ENCODE results near the gene MPZL3. TPM values are rescaled to one million over a fixed set of nuclear protein-coding genes. Genes with fewer than 3 reads are reported as not detected.

MPZL3 gene
- total RNA-seq, 1 experiment from 2014 or later: 8.7 TPM

DNA sequence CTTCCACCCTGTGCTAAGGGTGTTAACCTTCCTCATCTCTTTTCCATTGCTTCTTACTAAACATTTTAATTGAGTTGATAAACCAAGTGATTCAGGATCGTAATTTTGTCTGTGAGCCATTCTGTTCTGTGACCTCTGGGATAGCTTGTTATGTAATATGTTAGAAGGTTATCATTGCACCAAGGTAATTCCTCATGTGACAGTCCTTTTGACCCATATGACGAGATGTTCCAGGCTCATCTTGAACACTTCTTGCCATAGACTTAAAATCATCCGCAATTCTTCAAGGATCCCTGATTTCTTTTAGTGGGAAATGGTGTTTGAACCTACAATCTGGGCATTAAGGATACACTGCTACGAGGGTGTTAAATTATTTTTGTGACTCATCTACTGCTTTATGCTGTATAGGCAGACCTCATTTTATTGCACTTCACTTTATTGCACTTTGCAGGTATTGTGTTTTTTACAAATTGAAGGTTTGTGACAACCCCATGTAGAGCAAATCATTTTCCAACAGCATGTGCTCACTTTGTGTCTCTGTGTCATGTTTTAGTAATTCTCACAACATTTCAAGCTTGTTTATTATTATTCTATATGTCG is 31.0 kb upstream of the MPZL3 start (continued):
- TF ChIP-seq POLR2AphosphoS5 (IDR thresholded peaks at IDR 0.05; ENCODE audit: low read depth, low read length) (no peak), RAD21 (IDR thresholded peaks at IDR 0.05; ENCODE audit: low read depth) (no peak), YY1 (IDR thresholded peaks at IDR 0.05; ENCODE audit: extremely low read depth, insufficient replicate concordance, low read depth, low read length) (no peak), JUND (IDR thresholded peaks at IDR 0.05) (no peak), POLR2A (IDR thresholded peaks at IDR 0.05; ENCODE audit: borderline replicate concordance, extremely low read depth, insufficient read depth, insufficient read length) (no peak)
- TF ChIP-seq, protein P1, sequence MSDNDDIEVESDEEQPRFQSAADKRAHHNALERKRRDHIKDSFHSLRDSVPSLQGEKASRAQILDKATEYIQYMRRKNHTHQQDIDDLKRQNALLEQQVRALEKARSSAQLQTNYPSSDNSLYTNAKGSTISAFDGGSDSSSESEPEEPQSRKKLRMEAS (IDR thresholded peaks at IDR 0.05): no peak

DNA sequence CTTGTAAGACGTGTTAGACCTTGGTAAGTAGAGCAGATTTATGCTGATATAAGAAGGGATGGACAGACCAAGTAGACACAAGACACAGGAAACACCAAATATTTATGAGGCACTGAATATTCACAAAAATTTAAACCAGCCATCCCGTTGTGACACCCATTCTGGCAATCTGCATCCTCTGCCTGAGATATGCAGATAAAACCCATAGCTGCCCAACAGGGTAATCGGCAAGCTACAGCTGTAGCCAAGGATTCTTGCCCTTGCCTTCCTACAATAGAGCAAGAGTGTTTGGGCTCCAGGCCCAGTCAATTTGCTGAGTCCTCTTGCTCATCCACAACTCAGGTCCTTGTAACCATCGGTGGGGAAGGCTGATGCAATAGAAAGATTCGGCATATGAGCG is 30.4 kb upstream of the MPZL3 start:
- ChIA-PET POLR2A (no interaction called here), CTCF (no interaction called here), RAD21 (ENCODE audit: low non-redundant PET in 1 of 2, low total read pairs in 2 of 2, uncharacterized antibody in 2 of 2, unreplicated experiment in 2 of 2) (no interaction called here)
- intact Hi-C loops (cut with micrococcal nuclease): no loop called here
- no peaks in the 10 kb centered on the region for H4K20me1 ChIP-seq (ENCODE audit: insufficient read depth)
- DNase-seq (ENCODE audit: low read depth, low spot score): no peak
- no peaks in the 10 kb centered on the region for H3K27me3 ChIP-seq (ENCODE audit: insufficient read depth, low read length)
- H3K4me2 ChIP-seq (ENCODE audit: low read length): no peak overlapping the region
- no peak for ATAC-seq
- H3K27ac ChIP-seq (ENCODE audit: low read depth, low read length): no peak overlapping the region
- no peak overlapping the region for H3K9ac ChIP-seq (ENCODE audit: low read length)
- H3K4me3 ChIP-seq (replicated peaks in 1 of 2; ENCODE audit: low read depth in 1 of 2, low read length in 2 of 2): no peak overlapping the region
- no peaks in the 10 kb centered on the region for H3K79me2 ChIP-seq (ENCODE audit: insufficient read depth, low read length)
- H3K36me3 ChIP-seq (ENCODE audit: control insufficient read depth in 1 of 2, insufficient read depth in 2 of 2, low read length in 2 of 2): no peaks in the 10 kb centered on the region
- no peaks in the 10 kb centered on the region for H3K9me2 ChIP-seq (ENCODE audit: insufficient read depth)
- H3K9me3 ChIP-seq (ENCODE audit: control insufficient read depth in 1 of 2, insufficient read depth in 1 of 2, low read depth in 1 of 2, low read length in 2 of 2): no peaks in the 10 kb centered on the region
- H2AFZ ChIP-seq (ENCODE audit: low read depth, low read length, poor library complexity, severe bottlenecking): no peak overlapping the region
- peaks cover 10 to 18% of the 10 kb centered on the region in 2 experiments; a peak in 3 of 4 replicates for H3K4me1 ChIP-seq (ENCODE audit: control insufficient read depth in 1 of 2, insufficient read depth in 2 of 2, low read length in 2 of 2)
- no TSS peak for BruUV-seq (replicated peaks)
- no peak for TF ChIP-seq SIN3A (IDR thresholded peaks at IDR 0.05; ENCODE audit: low read depth)
- TF ChIP-seq, protein P2, sequence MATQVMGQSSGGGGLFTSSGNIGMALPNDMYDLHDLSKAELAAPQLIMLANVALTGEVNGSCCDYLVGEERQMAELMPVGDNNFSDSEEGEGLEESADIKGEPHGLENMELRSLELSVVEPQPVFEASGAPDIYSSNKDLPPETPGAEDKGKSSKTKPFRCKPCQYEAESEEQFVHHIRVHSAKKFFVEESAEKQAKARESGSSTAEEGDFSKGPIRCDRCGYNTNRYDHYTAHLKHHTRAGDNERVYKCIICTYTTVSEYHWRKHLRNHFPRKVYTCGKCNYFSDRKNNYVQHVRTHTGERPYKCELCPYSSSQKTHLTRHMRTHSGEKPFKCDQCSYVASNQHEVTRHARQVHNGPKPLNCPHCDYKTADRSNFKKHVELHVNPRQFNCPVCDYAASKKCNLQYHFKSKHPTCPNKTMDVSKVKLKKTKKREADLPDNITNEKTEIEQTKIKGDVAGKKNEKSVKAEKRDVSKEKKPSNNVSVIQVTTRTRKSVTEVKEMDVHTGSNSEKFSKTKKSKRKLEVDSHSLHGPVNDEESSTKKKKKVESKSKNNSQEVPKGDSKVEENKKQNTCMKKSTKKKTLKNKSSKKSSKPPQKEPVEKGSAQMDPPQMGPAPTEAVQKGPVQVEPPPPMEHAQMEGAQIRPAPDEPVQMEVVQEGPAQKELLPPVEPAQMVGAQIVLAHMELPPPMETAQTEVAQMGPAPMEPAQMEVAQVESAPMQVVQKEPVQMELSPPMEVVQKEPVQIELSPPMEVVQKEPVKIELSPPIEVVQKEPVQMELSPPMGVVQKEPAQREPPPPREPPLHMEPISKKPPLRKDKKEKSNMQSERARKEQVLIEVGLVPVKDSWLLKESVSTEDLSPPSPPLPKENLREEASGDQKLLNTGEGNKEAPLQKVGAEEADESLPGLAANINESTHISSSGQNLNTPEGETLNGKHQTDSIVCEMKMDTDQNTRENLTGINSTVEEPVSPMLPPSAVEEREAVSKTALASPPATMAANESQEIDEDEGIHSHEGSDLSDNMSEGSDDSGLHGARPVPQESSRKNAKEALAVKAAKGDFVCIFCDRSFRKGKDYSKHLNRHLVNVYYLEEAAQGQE (IDR thresholded peaks at IDR 0.05; ENCODE audit: low read depth): no peak
- TF ChIP-seq FOSL1 (IDR thresholded peaks at IDR 0.05; ENCODE audit: low read depth): no peak
- no peak for TF ChIP-seq CBX3 (IDR thresholded peaks at IDR 0.05; ENCODE audit: low read depth)
- TF ChIP-seq POLR2AphosphoS5 (IDR thresholded peaks at IDR 0.05; ENCODE audit: low read depth, low read length): no peak
- no peak for TF ChIP-seq RAD21 (IDR thresholded peaks at IDR 0.05; ENCODE audit: low read depth)
- no peak for TF ChIP-seq POLR2A (IDR thresholded peaks at IDR 0.05; ENCODE audit: borderline replicate concordance, extremely low read depth, insufficient read depth, insufficient read length)
- no peak for TF ChIP-seq ATF3 (IDR thresholded peaks at IDR 0.05)
- no peak for TF ChIP-seq SP1 (IDR thresholded peaks at IDR 0.05; ENCODE audit: low read depth)
- no peak for TF ChIP-seq EZH2 (IDR thresholded peaks at IDR 0.05)
- TF ChIP-seq ZFX (IDR thresholded peaks at IDR 0.05): no peak
- no peak for TF ChIP-seq CEBPB (IDR thresholded peaks at IDR 0.05; ENCODE audit: low read depth)
- TF ChIP-seq YY1 (IDR thresholded peaks at IDR 0.05; ENCODE audit: extremely low read depth, insufficient replicate concordance, low read depth, low read length): no peak
- no peak for TF ChIP-seq ZNF274 (IDR thresholded peaks at IDR 0.05; ENCODE audit: low read depth, low read length)
- no peak for TF ChIP-seq EGR1 (IDR thresholded peaks at IDR 0.05; ENCODE audit: low read depth)
- TF ChIP-seq ELF1 (IDR thresholded peaks at IDR 0.05; ENCODE audit: borderline replicate concordance, low read depth): no peak
- TF ChIP-seq ZBTB33 (IDR thresholded peaks at IDR 0.05; ENCODE audit: extremely low read depth, insufficient replicate concordance, low read length): no peak
- no peak for TF ChIP-seq EZH2phosphoT487 (IDR thresholded peaks at IDR 0.05; ENCODE audit: borderline replicate concordance)
- TF ChIP-seq SRF (IDR thresholded peaks at IDR 0.05; ENCODE audit: low read depth): no peak
